Brain microvascular endothelial cell (primary cell): Measurements from ENCODE around the gene BBLN.
"Not testable (repeated sequence)": the region's sequence is repeated elsewhere in the genome, so short reads cannot be mapped to it uniquely, and the experiment has no call there.

Experiments used
- DNase-seq: peaks from one replicate; pipeline ENCODE4 v3.0.0-alpha.2; 2020
- H3K27ac ChIP-seq: fragments of 250-450 bp; sonication (Bioruptor Pico); 2 replicates; pipeline ENCODE4 v1.5.1; 2020; ENCODE audit warnings: mild to moderate bottlenecking, moderate library complexity
- H3K27me3 ChIP-seq: fragments of 250-450 bp; sonication (Bioruptor Pico); replicated peaks from 2 replicates; pipeline ENCODE4 v1.5.1; 2020; ENCODE audit warnings: mild to moderate bottlenecking
- H3K36me3 ChIP-seq: fragments of 250-450 bp; sonication (Bioruptor Pico); replicated peaks from 2 replicates; pipeline ENCODE4 v1.5.1; 2020; ENCODE audit warnings: mild to moderate bottlenecking
- H3K4me3 ChIP-seq: 2 replicates; pipeline ENCODE4 v1.5.1; 2011; ENCODE audit warnings: low read depth, mild to moderate bottlenecking, control low read depth, low read length, moderate library complexity
- in situ Hi-C: cut with HindIII; loops from 2 replicates; pipeline ENCODE4 v1.10.0; 2017; ENCODE audit warnings: low sequenced_read_pairs, low pct_ligation_motif_present
- TF ChIP-seq, protein P1 (sequence below): IDR thresholded peaks from 2 replicates; pipeline ENCODE4 v1.5.1; 2011; ENCODE audit warnings: low read depth, mild to moderate bottlenecking, moderate library complexity, low read length, control low read depth, inconsistent platforms; ENCODE audit errors: missing control alignments

Gene BBLN, protein sequence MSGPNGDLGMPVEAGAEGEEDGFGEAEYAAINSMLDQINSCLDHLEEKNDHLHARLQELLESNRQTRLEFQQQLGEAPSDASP

DNA sequence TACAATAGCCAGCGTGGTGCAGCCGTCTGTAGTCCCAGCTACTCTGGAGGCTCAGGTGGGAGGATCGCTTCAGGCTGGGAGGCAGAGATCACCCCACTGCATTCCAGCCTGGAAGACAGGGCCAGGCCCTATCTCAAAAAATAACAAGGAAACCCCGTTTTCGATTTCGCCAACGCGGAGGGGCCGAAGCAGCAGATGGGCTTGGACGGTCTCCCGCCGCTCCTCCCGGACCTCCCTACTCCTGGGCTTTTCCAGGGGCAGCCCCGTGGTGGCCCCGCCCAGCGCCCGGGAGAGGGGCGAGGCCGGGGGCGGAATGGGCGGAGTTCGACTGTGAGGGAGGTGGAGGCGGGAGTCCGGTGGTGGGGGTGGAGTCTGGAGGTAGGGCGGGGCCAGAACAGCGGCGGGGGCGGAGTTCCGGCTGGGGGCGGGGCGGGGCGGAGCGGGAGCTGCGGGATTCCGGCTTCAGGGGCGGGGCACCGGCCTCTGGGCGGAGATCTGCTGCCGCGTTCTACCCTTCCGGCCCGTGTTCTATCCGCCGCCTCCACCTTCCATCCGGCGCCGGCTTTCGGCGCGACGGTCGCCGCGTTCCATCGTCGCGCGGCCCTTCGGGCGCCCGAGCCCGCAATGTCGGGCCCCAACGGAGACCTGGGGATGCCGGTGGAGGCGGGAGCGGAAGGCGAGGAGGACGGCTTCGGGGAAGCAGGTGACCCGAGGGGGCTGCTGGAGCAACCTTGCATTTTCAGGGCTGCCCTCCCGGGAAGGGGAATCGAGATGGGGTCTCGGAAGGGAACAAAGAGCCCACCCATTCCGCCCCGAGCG is at the start of gene BBLN:
Gene BBLN (plus strand): TSS at position 482 of the 819 bp plus-strand sequence. CDS start 143 bp downstream, at position 625.
- in situ Hi-C loops: no loop called here
- peak within 1 kb of the TSS; percentile 25 for H3K27ac ChIP-seq

DNA sequence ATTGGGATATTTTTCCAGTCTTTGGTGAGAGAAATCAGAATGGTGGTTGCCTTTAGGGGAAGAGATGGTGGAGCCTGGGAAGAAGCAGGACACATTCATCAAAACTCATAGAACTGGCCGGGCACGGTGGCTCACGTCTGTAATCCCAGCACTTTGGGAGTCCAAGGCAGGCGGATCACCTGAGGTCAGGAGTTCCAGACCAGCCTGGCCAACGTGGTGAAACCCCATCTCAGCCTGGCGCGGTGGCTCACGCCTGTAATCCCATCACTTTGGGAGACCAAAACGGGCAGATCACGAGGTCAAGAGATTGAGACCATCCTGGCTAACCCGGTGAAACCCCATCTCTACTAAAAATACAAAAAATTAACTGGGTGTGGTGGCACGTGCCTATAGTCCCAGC is 48.3 kb upstream of the BBLN start:
- H3K27ac ChIP-seq, H3K4me3 ChIP-seq, in situ Hi-C loops, DNase-seq, H3K27me3 ChIP-seq: not testable (repeated sequence)
- peaks cover 22% of the 10 kb centered on the region for H3K36me3 ChIP-seq

More for the DNA sequence above, at the start of gene BBLN:
- no peaks in the 10 kb centered on the region for H3K27me3 ChIP-seq
- TF ChIP-seq, protein P1, sequence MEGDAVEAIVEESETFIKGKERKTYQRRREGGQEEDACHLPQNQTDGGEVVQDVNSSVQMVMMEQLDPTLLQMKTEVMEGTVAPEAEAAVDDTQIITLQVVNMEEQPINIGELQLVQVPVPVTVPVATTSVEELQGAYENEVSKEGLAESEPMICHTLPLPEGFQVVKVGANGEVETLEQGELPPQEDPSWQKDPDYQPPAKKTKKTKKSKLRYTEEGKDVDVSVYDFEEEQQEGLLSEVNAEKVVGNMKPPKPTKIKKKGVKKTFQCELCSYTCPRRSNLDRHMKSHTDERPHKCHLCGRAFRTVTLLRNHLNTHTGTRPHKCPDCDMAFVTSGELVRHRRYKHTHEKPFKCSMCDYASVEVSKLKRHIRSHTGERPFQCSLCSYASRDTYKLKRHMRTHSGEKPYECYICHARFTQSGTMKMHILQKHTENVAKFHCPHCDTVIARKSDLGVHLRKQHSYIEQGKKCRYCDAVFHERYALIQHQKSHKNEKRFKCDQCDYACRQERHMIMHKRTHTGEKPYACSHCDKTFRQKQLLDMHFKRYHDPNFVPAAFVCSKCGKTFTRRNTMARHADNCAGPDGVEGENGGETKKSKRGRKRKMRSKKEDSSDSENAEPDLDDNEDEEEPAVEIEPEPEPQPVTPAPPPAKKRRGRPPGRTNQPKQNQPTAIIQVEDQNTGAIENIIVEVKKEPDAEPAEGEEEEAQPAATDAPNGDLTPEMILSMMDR: no peak
- H3K36me3 ChIP-seq: peaks cover 26% of the 10 kb centered on the region
- DNase-seq: peak; percentile 85
- H3K4me3 ChIP-seq: peak within 1 kb of the TSS; percentile 80

DNA sequence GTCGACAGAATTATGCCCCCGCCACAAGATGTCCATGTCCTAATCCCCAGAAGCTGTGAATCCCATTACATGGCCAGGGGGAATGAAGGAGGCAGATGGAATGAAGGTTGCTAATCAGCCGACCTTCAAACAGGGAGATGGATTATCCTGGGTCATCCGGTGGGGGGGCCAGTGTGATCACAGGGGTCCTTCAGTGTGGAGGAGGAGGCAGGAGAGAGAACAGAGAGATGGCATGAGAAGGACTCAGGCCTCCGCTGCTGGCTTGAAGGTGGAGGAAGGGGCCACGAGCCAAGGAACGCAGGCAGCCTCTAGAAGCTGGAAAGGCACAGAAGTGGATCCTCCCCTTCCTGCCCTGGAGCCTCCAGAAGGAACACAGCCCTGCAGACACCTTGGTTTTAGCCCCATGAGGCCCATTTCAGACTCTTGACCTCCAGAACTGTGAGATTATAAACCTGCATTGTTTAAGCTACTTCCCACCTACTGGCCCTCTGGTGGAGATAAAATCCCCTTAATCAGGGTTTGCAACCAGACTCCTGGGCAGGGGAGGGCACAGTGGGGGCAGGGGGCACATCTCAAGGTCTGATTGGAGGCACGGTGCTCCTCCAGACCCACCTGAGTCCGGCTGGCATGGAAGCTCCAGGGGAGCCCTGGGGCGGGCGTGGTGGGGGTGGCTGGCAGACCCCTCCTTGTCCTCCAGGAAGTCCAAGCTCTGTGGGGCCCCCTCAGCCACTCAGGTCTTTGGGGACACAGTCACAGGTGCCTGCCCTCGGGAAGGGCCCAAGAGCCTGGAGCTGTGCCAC is 46.3 kb upstream of the BBLN start:
- Histone ChIP-seq H3K36me3 (peaks cover 4% of the 10 kb centered on the region), H3K4me3 (no peak overlapping the region), H3K27ac (no peak overlapping the region), H3K27me3 (no peaks in the 10 kb centered on the region)
- TF ChIP-seq, protein P1: no peak
- DNase-seq: no peak
- in situ Hi-C loops: no loop called here

DNA sequence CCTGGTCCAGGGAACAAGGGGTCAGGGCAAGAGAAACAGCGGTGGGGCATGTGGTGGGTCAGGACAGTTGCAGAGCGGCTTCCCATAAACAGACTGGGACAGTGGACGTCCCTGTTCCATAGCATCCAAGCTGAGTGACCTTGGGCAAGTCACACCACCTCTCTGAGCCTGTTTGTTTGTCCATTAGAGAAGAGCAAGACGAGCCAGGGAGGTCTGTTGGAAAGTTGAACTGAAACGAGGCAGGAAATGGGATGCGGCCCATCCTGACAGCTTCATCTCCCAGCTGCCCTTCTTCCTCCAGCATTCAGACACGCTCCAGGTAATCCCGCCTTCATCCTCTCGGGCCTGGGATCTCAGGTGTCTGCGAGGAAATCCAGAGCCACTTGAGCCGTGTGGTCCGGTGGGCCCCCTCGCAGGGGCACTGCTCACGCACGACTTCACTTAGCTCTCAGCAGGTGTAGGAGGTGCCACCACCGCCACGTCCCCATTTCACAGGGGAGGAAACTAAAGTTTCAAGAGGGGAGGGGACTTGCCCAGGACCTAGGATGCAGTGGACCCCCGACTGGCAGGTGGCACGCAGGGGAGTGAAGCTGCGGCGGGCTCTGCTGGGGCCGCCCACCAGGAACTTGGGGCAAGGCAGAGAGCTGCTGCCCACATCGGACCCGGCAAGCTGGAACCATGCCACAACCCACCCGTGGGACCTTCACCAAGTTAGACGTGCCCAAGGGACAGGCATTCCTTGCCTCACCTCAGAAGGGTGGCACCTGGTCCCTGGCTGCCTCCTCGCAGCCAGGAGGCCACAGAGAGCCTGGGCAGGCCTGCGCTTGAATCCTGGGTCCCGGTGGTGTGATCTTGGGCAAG is 45.5 kb upstream of the BBLN start:
- Histone ChIP-seq H3K36me3 (no peaks in the 10 kb centered on the region), H3K4me3 (no peak overlapping the region), H3K27ac (no peak overlapping the region), H3K27me3 (no peaks in the 10 kb centered on the region)
- in situ Hi-C loops: no loop called here
- no peak for DNase-seq
- TF ChIP-seq, protein P1: no peak

DNA sequence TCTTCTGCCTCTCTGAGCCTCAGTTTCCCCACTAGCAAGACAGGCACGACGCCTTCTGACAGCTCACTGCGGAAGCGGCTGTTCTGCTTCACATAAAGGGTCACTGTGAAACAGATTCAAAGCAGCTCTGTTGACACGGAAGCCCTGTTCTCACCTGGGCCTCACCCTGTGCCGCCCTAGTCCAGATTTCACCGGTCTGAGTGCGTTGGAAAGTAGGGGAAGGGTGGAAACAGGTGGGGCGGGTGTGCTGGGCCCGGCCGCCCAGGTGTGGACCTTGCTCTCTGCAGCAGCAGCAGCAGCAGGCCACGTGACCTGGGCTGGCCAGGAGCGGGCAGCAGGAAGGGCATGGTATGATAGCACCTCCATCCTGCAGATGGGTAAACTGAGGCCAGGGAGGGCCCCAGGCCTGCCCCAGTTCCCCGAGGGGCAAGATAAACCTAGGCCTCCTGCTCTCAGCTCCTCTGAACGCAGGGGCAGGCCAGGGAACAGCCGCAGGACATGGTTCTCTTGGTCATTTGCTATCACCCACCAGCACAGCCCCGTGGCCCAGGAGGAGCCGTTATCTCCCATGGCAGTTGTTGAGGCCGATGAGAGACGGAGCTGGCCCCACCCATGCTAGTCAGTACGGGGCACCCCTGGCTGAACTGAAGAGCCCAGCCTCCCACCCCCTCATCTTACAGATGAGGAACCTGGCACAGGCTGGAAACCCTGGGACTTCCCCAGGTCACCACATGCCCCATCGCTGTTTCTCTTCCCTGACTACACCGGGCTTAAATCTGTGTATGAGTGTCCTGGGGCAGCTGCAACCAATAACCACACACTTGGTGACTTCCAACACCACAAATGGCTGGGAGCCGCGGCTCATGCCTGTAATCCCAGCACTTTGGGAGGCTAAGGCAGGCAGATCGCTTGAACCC is 44.6 kb upstream of the BBLN start:
- no peaks in the 10 kb centered on the region for H3K27me3 ChIP-seq
- no peaks in the 10 kb centered on the region for H3K36me3 ChIP-seq
- no peak overlapping the region for H3K27ac ChIP-seq
- in situ Hi-C loops: no loop called here
- no peak overlapping the region for H3K4me3 ChIP-seq
- TF ChIP-seq, protein P1: no peak
- DNase-seq: no peak
